SIG-M5 (cell line): Measurements from ENCODE around the gene UROS.

Experiments used
- DNase-seq: peaks from one replicate; lab custom pipeline; 2025; lab: John Stamatoyannopoulos, UW

UROS gene

GRCh38 chr10:125788156-125789034, 34.7 kb downstream of the UROS start:
- DNase-seq = no peak

GRCh38 chr10:125785791-125786190, 37.3 kb downstream of the UROS start:
- DNase-seq = no peak

- no peak for DNase-seq
Observed at GRCh38 chr10:125783957-125784356, 39.1 kb downstream of the UROS start.

- no peak for DNase-seq
Observed at GRCh38 chr10:125783408-125783807, 39.6 kb downstream of the UROS start.

- no peak for DNase-seq
Observed at GRCh38 chr10:125782616-125783015, 40.4 kb downstream of the UROS start.

- no peak for DNase-seq
Observed at GRCh38 chr10:125782054-125782453, 41.0 kb downstream of the UROS start.

- DNase-seq = no peak
Observed at GRCh38 chr10:125781374-125781773, 41.7 kb downstream of the UROS start.

- no peak for DNase-seq
Observed at GRCh38 chr10:125779403-125780327, 43.4 kb downstream of the UROS start.

GRCh38 chr10:125778556-125778955, 44.5 kb downstream of the UROS start:
- DNase-seq = no peak

- no peak for DNase-seq
Observed at GRCh38 chr10:125777806-125778205, 45.3 kb downstream of the UROS start.

GRCh38 chr10:125775491-125776106, 47.5 kb downstream of the UROS start, which contains the start of gene MMP21:
MMP21 (minus strand) TSS chr10:125775821; CDS start chr10:125775821, 0 bp downstream.
- DNase-seq = no peak

GRCh38 chr10:125774581-125775191, 48.4 kb downstream of the UROS start:
- no peak for DNase-seq

- no peak for DNase-seq
Observed at GRCh38 chr10:125773687-125774543, 49.1 kb downstream of the UROS start.

- DNase-seq = no peak
Observed at GRCh38 chr10:125772864-125773180, 50.2 kb downstream of the UROS start.

- DNase-seq = no peak
Observed at GRCh38 chr10:125772112-125772863, 50.8 kb downstream of the UROS start.

- no peak for DNase-seq
Observed at GRCh38 chr10:125770844-125771243, 52.2 kb downstream of the UROS start.

GRCh38 chr10:125769175-125769574, 53.9 kb downstream of the UROS start:
- no peak for DNase-seq

- no peak for DNase-seq
Observed at GRCh38 chr10:125768219-125768855, 54.7 kb downstream of the UROS start.

GRCh38 chr10:125766511-125766910, 56.5 kb downstream of the UROS start:
- DNase-seq = no peak

GRCh38 chr10:125765835-125766234, 57.2 kb downstream of the UROS start:
- no peak for DNase-seq
